ENCODE results near the gene AFP.

AFP gene

DNA sequence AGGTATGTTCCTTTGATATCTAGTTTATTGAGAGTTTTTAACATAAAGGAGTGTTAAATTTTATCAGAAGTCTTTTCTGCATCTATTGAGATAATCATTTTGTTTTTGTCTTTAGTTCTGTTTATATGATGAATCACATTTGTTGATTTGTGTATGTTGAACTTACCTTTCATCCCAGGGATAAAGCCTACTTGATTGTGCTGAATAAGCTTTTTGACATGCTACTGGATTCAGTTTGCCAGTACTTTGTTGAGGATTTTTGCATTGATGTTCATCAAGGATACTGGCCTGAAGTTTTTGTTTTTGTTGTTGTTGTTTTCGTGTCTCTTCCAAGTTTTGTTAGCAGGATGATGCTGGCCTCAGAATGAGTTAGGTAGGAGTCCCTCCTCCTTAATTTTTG lies 34.7 kb downstream of the AFP start:
- no peak for DNase-seq

DNA sequence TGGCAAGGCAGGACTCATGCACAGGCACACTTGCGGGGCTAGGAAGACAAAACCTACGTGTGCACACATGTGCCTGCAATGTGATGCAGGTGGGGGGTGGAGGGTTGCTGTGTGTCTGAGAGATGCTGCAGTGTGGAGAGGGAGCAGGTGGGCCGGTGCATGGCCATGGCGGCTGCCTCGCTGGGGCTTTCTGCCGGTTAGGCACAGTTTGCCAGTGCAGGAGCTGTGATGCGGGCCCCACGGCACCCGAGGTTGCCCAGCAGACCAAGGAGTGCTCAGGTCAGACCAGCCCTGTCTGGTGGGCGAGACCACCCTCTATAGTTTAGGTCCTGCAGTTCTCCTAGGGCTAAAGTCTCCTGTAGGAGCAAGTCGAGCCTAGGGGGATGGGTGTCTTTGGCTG lies 41.2 kb downstream of the AFP start:
- no peak for DNase-seq

DNA sequence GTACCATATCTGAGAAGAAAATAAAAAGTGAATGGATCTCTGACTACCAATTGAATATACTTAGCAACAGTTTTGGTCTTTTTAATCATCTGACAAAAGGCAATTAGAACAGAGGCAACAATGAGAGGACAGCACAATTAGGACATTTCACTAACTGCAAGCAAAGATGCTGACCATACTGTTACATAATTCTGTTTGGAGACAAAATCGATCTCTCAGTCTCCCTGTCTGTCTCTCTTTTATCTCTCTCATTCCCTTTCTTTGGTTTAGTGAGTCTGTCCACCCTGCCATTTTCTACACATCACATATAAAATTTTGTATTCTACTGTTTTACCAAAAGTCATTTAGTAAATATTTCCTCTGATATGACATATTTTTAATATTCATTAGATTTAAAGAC lies 43.3 kb downstream of the AFP start:
- DNase-seq: no peak

DNA sequence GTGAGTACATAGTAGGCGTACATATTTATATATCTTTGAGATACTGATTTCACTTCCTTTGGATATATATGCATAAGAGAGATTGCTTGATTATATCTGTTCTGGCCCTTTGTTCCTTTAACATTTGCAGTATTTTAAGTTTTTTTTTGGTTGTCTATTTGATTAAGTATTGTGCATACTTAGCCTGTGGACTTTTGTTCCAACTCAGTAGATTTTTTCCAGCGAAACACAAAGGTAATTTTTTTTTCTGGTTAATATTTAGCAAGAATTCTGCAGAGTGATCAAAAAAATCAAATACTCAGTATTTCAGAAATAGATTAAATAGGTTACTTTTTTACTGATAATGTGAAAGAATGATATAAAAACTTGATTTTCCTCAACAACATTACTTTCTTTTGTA lies 45.3 kb downstream of the AFP start, which contains the start of gene AFM:
Gene AFM (plus strand): TSS at position 388 of the 400 bp plus-strand sequence. CDS start 31 bp downstream, outside the sequence.
- no peak for DNase-seq

DNA sequence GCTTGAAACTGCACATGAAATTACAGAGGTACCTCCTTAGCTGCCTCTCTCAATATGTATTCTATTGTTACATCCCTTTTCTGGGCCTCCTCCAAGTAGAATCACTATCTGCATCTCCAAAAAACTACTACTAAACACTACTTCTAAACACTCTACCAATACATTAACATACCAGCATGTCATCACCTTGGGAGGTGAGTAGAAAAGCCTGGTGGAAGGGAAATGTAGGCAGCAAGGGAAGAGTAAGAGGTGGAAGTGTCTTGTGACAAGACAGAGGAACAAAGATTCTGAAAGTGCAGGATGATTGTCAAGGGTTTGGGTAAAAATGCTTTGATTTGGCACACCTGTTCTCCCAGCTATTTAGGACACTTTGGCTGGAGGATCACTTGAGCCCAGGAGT lies 49.1 kb downstream of the AFP start:
- DNase-seq: no peak

DNA sequence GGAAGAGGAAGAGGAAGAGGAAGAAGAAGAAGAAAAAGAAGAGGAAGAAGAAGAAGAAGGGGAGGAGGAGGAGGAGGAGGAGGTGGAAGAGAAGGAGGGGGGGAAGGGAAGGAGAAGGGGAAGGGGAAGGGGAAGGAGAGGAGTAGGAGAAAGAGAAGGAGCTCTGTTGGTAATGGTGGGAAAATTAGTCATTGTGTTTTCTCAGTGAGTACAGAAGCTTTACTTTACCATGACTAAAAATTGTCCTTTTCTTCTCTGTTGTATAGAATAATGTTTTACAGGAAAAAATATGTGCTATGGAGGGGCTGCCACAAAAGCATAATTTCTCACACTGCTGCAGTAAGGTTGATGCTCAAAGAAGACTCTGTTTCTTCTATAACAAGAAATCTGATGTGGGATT lies 49.6 kb downstream of the AFP start:
- DNase-seq: no peak

DNA sequence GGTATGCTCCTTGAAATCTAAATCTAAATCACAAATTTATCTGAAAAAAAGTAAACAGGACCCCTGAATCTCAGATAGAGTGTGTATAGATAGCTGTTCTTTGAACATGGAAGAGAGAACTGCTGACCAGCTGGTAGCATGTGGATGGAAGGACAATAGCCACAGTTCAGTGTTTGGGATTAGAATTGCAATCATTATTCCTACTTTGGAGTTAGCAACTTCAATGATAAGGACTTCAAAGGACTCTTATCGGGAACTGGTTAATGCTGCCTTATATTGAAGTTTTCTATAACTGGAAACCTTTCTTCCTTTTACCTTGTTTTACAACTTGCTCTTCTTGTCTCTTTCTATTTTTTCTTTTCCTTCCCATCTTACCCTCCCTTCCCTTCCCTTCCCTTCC lies 50.5 kb downstream of the AFP start:
- DNase-seq: no peak

DNA sequence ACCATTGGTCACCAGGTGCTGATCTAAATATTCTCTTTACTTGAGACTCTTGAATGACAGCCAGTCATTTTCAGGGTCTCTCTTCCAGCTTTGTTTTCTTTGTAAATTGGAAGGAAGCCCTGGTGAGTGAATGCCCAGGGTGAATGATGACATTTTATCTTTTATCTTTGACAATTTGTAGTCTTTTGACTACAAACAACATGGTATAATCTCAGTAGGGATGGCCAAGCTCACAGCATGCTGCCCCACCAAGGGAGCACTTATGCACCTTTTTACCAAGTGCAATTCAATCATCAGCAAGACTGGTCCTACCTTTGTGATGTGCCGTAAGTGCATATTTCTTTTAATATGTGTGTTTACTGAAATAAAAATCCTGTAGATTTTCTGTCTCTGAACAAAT lies 51.2 kb downstream of the AFP start:
- no peak for DNase-seq

DNA sequence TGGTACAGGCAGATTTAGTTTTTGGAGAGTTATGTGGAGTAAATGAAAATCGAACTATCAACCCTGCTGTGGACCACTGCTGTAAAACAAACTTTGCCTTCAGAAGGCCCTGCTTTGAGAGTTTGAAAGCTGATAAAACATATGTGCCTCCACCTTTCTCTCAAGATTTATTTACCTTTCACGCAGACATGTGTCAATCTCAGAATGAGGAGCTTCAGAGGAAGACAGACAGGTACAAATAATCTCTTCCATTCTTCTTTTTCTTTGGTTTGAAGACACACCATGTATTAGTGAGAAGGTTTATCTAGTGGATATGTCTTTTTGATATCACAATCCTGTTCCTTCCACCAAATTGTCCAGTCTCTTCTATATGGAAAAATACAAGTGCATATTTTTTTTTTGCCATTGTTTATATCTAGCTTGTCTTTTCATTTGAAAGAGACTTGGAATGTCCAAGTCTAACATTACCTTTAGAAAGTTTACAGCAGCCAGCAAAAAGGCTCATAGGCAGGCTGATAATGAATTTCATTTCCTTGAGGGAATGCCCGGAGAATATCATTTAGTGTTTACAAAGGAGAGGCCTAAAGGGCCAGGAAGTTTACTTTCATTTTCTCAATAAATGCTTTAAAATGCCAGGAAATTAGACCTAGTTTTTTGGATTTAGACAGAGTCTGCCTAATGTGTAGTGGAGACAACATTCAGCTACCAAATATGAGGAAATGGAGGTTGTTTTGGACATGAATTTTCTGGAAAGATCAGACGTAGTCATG lies 64.2 kb downstream of the AFP start:
- peak; percentile 25 for DNase-seq

DNA sequence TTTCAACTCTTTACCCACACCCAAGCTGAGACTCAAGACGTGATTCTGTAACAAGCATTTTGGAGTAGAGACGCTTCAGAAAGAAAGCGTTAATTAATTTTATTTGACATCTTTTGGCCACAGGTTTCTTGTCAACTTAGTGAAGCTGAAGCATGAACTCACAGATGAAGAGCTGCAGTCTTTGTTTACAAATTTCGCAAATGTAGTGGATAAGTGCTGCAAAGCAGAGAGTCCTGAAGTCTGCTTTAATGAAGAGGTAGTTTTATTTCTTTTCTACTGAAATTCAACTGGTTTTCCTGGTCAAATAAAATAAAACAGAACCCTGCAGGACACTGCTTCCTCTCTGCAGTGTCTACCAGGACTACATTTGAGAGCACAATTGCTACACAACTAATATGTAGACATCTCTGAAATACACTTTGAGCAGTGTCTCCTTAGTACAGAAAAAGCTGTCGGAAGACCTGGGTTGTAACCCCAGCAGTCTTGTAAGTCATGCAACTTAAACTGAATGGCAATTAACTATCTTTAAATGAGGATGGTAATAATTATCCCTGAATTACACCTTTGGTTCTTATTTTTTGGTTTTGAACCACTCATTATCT lies 65.7 kb downstream of the AFP start:
- no peak for DNase-seq

DNA sequence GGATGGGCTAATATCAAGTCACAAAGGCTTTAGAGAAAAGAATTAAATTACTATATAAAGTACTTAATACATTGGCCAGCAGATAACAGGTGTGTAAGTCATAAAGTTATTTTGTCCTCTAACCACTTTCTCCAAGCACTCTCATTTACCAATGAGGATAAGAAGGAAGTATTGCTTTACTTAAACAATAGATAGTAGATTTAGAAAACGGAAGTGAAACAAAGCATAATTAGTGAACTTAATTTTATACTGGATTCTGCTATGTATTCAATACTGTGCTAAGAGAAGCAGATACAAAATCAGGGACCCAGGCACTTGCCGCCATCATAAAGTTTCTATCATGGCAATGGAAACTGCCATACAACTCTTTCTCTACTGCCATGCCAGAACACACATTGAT lies 69.5 kb downstream of the AFP start:
- DNase-seq: no peak

Measured in NCI-H2029 (cell line).